Activated naive CD8-positive, alpha-beta T cell treated with anti-CD3 and anti-CD28 coated beads, Interleukin-2, amount 50 U/mL, for 16 hours (primary cell): Measurements from ENCODE around the gene OR12D1.

Experiments
- DNase-seq: peaks from one replicate; pipeline ENCODE4 v3.0.0-alpha.2; 2020; ENCODE audit warnings: low read depth, low spot score

The OR12D1 gene

DNA sequence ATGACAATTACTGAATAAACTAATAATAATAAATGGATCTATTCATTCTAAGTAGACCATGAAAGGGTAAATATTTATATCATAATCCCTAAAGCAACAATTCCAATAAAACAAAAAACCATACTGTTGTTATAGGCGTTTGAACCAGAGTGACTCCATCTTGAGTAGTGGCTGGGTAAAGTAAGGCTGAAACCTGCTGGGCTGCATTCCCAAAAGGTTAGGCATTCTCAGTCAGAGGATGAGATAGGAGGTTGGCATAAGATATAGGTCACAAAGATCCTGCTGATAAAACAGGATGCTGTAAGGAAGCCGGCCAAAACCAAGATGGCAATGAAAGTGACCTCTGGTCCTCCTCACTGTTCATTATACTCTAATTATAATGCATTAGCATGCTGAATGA, 50.6 kb downstream of the OR12D1 start:
- DNase-seq: no peak

DNA sequence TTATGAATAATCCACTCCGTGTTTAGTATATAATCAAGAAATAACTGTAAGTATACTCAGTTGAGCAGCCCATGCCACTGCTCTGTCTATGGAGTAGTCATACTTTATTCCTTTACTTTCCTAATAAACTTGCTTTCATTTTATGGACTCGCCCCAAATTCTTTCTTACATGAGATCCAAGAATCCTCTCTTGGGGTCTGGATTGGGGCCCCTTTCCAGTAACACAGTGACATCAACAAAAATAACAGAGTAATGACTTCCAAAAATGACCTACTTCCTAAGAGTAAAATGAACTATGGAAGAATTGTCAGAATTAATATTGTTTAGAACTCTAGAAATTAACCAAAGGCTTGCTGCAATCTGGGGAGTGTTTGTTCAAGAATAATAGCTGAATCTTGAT, 51.1 kb downstream of the OR12D1 start:
- DNase-seq: no peak

GRCh38 chr6:29466241-29466640, 51.5 kb downstream of the OR12D1 start:
- DNase-seq: no peak
